ENCODE data around the gene SYT3.
A peak's percentile ranks its signal among the peaks of the same experiment; 100 is the strongest.

Gene SYT3

GRCh38 chr19:50639121-50640112 is at the start of gene SYT3:
SYT3 (minus strand) TSS chr19:50639881; CDS start chr19:50637411, 2,470 bp downstream.
- DNase-seq (peak; percentile 50), ATAC-seq (peak; percentile 36)

- DNase-seq (no peak), ATAC-seq (no peak)
Observed at GRCh38 chr19:50688766-50689165, 49.1 kb upstream of the SYT3 start.

GRCh38 chr19:50686310-50687032 is 46.8 kb upstream of the SYT3 start:
- ATAC-seq (peak; percentile 14), DNase-seq (no peak)

- DNase-seq (peak; percentile 83), ATAC-seq (peak; percentile 95)
Observed at GRCh38 chr19:50679177-50680125, 39.8 kb upstream of the SYT3 start.

GRCh38 chr19:50678323-50678722 is 38.6 kb upstream of the SYT3 start:
- ATAC-seq = no peak
- DNase-seq = no peak

GRCh38 chr19:50677636-50678035 is 38.0 kb upstream of the SYT3 start:
- DNase-seq = no peak
- ATAC-seq = no peak

- DNase-seq (no peak), ATAC-seq (no peak)
Observed at GRCh38 chr19:50676625-50677197, 37.0 kb upstream of the SYT3 start.

- DNase-seq = no peak
- ATAC-seq = no peak
Observed at GRCh38 chr19:50673118-50673517, 33.4 kb upstream of the SYT3 start.

- no peak for DNase-seq
- no peak for ATAC-seq
Observed at GRCh38 chr19:50670102-50670380, 30.4 kb upstream of the SYT3 start.

GRCh38 chr19:50669302-50670101 is 29.8 kb upstream of the SYT3 start:
- ATAC-seq (no peak), DNase-seq (peak; percentile 62)

GRCh38 chr19:50668879-50669278 is 29.2 kb upstream of the SYT3 start:
- ATAC-seq (no peak), DNase-seq (no peak)

GRCh38 chr19:50668416-50668815 is 28.7 kb upstream of the SYT3 start:
- DNase-seq (no peak), ATAC-seq (no peak)

- ATAC-seq (no peak), DNase-seq (no peak)
Observed at GRCh38 chr19:50667759-50668231, 28.1 kb upstream of the SYT3 start.

GRCh38 chr19:50667177-50667758 is 27.6 kb upstream of the SYT3 start:
- DNase-seq (no peak), ATAC-seq (no peak)

- ATAC-seq (no peak), DNase-seq (no peak)
Observed at GRCh38 chr19:50666346-50667176, 26.9 kb upstream of the SYT3 start.

- no peak for DNase-seq
- no peak for ATAC-seq
Observed at GRCh38 chr19:50664204-50664603, 24.5 kb upstream of the SYT3 start.

- ATAC-seq (no peak), DNase-seq (no peak)
Observed at GRCh38 chr19:50663482-50663790, 23.8 kb upstream of the SYT3 start.

- ATAC-seq (no peak), DNase-seq (no peak)
Observed at GRCh38 chr19:50662651-50663481, 23.2 kb upstream of the SYT3 start.

All from stimulated activated naive CD8-positive, alpha-beta T cell treated with anti-CD3 and anti-CD28 coated beads, Interleukin-15, Interleukin-2, amounts not matched to agents 100 U/mL and 50 U/mL, for 24 hours (primary cell).